ENCODE results near the gene PGGT1B.

Gene PGGT1B

DNA sequence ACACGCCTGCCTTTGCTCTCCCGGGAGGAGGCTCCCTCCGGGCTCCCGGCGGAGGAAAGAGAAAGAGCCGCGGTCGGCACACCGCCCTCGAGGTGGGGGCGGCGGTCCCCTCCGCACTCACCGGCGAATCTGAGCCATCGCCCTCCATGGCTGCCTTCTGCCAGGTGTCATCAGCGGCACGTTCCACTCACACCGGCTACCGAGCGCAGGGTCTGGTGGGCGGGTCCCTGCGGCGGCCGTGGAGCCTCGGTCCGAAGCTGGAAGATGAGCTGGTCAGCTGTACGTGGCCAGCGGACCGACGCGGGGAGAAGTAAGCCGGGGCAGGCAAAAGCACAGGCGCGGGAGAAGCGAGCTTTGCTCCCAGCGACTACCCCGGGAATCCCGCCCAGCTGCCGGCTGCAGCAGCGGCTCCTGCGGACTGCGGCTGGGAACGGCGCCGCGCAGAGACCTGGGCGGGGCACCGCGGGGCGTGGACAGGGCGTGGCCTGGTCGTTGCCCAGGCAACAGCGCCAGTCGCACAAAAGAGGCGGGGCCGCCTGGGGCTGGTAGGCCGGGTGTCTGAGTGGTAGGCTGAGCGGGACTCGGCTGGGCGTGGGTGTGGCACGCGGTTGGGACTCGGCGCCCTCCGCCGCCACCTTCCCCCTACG is 93.1 kb downstream of the PGGT1B start, which contains the start of gene TRIM36:
TRIM36 (minus strand) TSS at position 422 of the 647 bp plus-strand sequence; CDS start at position 148, 274 bp downstream.
- H3K4me1 ChIP-seq (ENCODE audit: control insufficient read depth, insufficient read depth, low read length): peaks cover 7% of the 10 kb centered on the region
- peaks cover 16% of the 10 kb centered on the region for H3K36me3 ChIP-seq (ENCODE audit: control insufficient read depth, insufficient read depth, low read length)
- peaks cover 47% of the 10 kb centered on the region for H3K27me3 ChIP-seq (ENCODE audit: control insufficient read depth, insufficient read depth, low read length, poor library complexity, severe bottlenecking)
- peaks cover 4% of the 10 kb centered on the region for H3K9me3 ChIP-seq (ENCODE audit: control insufficient read depth, low read length)
- WGBS, 2 experiments: 0% methylated on average over 68 of the region's 68 CpGs
- peak within 1 kb of the TSS; percentile 98 for H3K4me3 ChIP-seq (ENCODE audit: insufficient read depth, low read depth, low read length)
- peak within 1 kb of the TSS; percentile 91 for H3K27ac ChIP-seq (ENCODE audit: insufficient read depth, low read depth, low read length, poor library complexity, severe bottlenecking)

DNA sequence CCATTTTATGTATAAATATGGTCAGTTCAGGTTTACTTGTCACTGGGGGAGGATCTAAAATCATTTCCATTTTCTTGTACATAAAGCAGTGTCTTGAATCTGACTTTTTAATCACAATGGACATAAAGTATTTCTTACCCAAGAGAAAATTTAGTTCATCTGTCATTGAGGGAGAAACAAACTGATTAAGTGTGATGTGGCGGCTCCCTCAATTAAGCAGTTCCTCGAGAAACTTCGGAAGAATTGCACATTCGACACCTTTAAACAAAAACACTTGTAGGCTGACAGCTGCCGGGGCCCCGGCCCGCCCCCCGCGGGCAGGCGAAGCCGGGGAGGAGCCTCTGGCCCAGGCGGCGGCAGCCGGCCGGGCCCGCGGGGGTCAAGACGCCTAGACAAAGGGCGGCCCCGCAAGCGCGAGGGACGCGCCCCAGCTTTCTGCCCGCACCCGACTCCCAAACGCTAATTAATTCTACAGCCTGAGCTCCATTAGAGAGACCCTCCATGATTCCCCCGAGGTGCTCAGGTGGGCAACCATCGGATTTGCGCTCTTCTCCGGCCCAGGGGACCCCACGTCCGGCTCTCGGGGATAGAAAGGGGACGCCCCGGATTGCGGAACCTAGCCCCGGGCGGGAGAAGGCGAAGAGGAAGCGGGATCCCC is 93.7 kb downstream of the PGGT1B start:
- Histone ChIP-seq H3K9me3 (ENCODE audit: control insufficient read depth, low read length) (peaks cover 4% of the 10 kb centered on the region), H3K27me3 (ENCODE audit: control insufficient read depth, insufficient read depth, low read length, poor library complexity, severe bottlenecking) (peaks cover 40% of the 10 kb centered on the region), H3K4me1 (ENCODE audit: control insufficient read depth, insufficient read depth, low read length) (peaks cover 7% of the 10 kb centered on the region), H3K4me3 (ENCODE audit: insufficient read depth, low read depth, low read length) (peak overlapping the region; percentile 98), H3K27ac (ENCODE audit: insufficient read depth, low read depth, low read length, poor library complexity, severe bottlenecking) (peak overlapping the region; percentile 91), H3K36me3 (ENCODE audit: control insufficient read depth, insufficient read depth, low read length) (peaks cover 20% of the 10 kb centered on the region)
- WGBS, 2 experiments: 1% methylated on average over 41 of the region's 41 CpGs

DNA sequence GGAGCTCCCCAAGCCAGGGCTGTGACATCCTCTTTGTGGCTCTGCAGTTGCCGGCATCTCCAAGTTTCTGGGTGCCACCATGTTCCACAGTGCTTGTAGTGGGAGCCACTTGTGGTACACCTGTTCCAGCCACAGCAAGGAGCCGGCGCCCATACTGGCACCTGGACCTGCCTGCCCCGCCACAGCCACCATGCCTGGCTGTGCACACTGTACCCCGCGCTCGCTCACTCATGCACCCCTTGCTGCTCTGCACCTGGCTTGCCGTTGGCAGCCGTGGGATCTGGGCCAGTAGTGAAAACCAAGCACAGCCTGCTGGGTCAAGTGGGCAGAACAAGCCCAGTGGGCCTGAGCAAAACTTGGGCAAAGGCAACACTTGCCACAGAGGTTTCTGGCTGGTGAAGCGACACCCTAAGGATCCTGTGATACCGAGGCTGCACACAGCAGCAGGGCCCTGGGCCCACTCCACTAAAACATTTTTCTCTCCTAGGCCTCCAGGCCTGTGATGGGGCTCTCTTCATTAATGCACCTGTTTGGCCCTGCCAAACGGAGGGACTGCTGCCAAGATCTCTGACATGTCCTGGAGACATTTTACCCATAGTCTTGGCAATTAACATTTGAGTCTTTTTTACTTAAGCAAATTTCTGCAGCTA is 95.8 kb downstream of the PGGT1B start:
- Histone ChIP-seq H3K27ac (ENCODE audit: insufficient read depth, low read depth, low read length, poor library complexity, severe bottlenecking) (no peak overlapping the region), H3K9me3 (ENCODE audit: control insufficient read depth, low read length) (peaks cover 4% of the 10 kb centered on the region), H3K4me3 (ENCODE audit: insufficient read depth, low read depth, low read length) (no peak overlapping the region), H3K36me3 (ENCODE audit: control insufficient read depth, insufficient read depth, low read length) (peaks cover 20% of the 10 kb centered on the region), H3K27me3 (ENCODE audit: control insufficient read depth, insufficient read depth, low read length, poor library complexity, severe bottlenecking) (peaks cover 20% of the 10 kb centered on the region), H3K4me1 (ENCODE audit: control insufficient read depth, insufficient read depth, low read length) (peaks cover 7% of the 10 kb centered on the region)
- WGBS, 2 experiments: 94 to 95% methylated on average over 12 of the region's 12 CpGs

DNA sequence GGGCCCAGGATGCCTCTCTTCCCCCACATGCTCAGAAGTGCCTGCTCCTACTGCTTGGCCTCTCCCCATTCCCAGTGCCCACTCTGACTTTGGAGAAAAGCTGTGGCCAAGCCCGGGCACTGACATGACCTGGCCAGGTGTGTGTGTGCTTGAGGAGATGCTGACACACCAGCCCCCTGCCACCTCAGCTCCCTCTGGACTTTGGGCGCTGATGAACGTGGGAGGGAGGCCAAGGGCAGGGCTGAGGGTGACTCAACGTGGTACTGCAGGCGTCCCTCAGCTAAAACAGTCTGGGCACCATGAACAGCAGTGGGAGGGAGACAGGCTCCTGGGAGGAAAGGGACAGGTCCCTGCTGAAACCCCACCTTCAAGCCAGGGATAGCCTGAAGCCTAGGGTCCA is 96.9 kb downstream of the PGGT1B start:
- Histone ChIP-seq H3K4me1 (ENCODE audit: control insufficient read depth, insufficient read depth, low read length) (peaks cover 3% of the 10 kb centered on the region), H3K27me3 (ENCODE audit: control insufficient read depth, insufficient read depth, low read length, poor library complexity, severe bottlenecking) (peaks cover 9% of the 10 kb centered on the region), H3K9me3 (ENCODE audit: control insufficient read depth, low read length) (peaks cover 4% of the 10 kb centered on the region), H3K27ac (ENCODE audit: insufficient read depth, low read depth, low read length, poor library complexity, severe bottlenecking) (no peak overlapping the region), H3K4me3 (ENCODE audit: insufficient read depth, low read depth, low read length) (no peak overlapping the region), H3K36me3 (ENCODE audit: control insufficient read depth, insufficient read depth, low read length) (peaks cover 20% of the 10 kb centered on the region)
- WGBS, 2 experiments: 94 to 97% methylated on average over 5 of the region's 5 CpGs

DNA sequence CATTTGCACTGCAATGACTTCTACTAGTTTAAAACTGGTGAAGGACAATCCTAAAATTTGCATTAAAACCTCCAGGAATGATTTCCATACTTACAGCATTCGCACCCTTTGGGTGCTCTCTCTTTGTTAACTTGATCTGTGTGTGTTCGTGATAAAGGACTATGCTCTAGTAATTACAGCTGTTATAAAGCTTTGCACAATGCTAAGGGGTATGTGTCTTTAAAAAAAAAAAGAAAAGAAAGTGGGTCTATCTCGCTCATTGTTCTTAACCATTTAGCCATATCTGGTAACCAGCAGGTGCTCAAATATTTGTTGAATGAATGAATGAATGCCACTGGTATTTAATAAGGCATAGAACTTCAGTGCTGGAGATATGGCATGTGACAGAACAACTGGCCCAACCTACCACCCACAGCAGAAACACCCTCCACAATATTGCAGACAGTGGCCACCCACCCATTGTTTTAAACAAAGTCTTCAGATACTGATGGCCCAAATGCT is 101.7 kb downstream of the PGGT1B start:
- Histone ChIP-seq H3K9me3 (ENCODE audit: control insufficient read depth, low read length) (peaks cover 4% of the 10 kb centered on the region), H3K36me3 (ENCODE audit: control insufficient read depth, insufficient read depth, low read length) (peaks cover 15% of the 10 kb centered on the region), H3K4me3 (ENCODE audit: insufficient read depth, low read depth, low read length) (no peak overlapping the region), H3K4me1 (ENCODE audit: control insufficient read depth, insufficient read depth, low read length) (no peaks in the 10 kb centered on the region), H3K27ac (ENCODE audit: insufficient read depth, low read depth, low read length, poor library complexity, severe bottlenecking) (no peak overlapping the region), H3K27me3 (ENCODE audit: control insufficient read depth, insufficient read depth, low read length, poor library complexity, severe bottlenecking) (no peaks in the 10 kb centered on the region)
- 96 to 97% methylated on average over 3 of the region's 3 CpGs for WGBS, 2 experiments

All from ectodermal cell (in vitro differentiated cells).